ENCODE data around the gene CDH4.

CDH4 gene

DNA sequence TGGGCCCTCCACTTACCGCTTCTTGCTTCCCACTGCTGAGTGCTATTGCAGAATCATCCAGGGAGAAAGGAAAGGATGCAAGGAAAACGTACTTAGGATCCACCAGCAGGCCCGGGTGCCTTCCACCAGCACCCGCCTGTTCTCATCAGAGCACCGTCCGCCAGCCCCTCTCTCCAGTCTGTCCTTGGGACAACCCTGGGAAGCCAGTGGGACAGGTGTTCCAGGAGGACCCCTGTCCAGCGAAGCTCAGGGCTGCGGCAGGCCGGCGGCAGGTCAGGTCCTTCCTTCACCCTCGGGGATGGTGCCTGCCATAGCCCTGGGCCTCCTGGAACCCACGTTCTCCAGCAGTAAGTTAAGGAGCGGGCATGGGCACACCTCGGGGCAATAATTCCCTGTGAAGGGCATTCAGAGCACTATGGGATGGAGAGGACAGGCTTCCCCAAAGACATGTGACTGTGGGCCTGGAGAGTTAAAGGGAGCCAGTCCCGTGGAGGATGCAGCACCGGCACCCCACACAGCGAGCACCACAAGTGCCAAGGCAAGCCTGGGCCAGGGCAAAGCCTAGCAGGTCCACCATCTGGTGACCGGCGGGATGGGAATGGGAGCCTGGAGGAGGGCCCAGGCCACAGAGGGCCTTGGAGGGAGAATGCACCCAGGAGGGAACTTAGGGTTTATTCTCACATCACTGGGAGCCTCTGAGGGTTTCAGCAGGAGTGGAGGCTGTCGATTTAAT lies 416.9 kb downstream of the CDH4 start:
- TF ChIP-seq JUND (IDR thresholded peaks at IDR 0.05; ENCODE audit: low read depth) = no peak
- in situ Hi-C loops (cut with HindIII; ENCODE audit: low pct_unique_long_range_greater_than_20kb, low sequenced_read_pairs) = no loop called here
- no peak for DNase-seq (ENCODE audit: low read depth in 1 of 2, low spot score in 1 of 2)

DNA sequence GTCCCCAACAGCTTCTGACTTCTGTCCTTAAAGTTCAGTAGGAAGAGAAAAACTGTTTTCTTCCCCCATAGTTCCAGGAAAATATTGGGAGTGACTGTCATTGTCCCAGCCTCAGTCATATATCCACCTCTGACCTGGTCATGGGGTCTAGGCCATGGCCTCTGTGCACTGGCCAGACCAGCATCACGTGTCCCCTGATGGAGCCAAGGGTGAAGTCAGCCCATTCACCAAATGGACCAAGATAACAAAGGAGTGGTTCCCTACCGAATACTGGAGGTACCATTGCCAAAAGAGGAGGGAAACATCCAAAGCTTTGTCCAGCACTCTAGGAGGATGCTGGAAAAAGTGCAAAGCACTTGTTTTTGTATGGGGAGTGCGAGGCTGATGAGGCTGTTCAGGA lies 418.2 kb downstream of the CDH4 start:
- in situ Hi-C loops (cut with HindIII; ENCODE audit: low pct_unique_long_range_greater_than_20kb, low sequenced_read_pairs) = no loop called here
- no peak for DNase-seq (ENCODE audit: low read depth in 1 of 2, low spot score in 1 of 2)
- no peak for TF ChIP-seq JUND (IDR thresholded peaks at IDR 0.05; ENCODE audit: low read depth)

DNA sequence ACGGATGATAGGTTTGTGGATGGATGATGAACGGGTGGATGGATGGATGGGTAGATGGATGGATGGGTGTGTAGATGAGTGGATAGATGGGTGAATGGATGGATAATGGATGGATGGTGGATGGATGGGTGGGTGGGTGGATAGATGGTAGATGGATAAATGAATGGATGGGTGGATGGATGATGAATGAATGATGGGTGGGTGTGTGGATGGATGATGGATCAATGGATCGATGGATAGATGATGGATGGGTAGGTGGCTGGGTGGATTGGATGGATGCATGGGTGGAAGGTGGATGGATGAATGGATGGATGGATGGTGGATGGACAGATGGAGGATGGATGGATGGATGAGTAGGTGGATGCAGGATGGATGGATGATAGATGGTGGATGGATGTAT lies 419.5 kb downstream of the CDH4 start:
- in situ Hi-C loops (cut with HindIII; ENCODE audit: low pct_unique_long_range_greater_than_20kb, low sequenced_read_pairs) = no loop called here
- DNase-seq (ENCODE audit: low read depth in 1 of 2, low spot score in 1 of 2) = no peak
- no peak for TF ChIP-seq JUND (IDR thresholded peaks at IDR 0.05; ENCODE audit: low read depth)

DNA sequence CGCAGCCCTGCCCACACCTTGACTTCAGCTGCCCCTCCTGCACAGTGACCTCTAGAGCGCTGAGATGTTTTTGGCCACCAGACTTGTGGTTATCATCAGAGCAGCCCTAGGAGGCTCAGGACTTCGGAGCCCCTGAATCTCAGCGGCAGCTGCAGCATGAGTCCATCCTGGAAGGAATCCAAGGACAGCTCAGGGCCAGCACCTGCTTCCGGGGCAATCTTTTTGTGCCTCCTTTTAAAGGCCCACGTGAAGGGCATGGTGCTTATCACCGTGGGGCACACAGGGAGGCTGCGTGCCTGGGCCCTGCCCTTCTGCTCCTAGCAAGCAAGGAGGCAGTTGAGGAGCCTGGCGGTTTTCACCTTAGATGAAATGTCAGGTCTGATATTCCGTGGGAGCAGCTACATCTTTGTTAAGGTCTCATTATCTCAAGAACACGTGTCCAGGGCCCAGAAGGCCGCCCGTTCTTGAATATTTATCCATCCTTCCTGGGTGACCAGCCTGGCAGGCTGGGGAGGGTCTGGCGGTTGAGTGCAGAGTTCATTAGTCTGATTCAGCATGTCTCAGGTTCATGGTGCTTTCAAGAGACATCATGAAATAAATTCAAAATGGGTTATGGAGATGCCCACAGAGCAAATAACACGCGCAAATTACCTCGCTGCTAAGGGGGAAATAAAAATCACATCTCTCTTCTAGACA lies 421.2 kb downstream of the CDH4 start:
- TF ChIP-seq JUND (IDR thresholded peaks at IDR 0.05; ENCODE audit: low read depth) = no peak
- in situ Hi-C loops (cut with HindIII; ENCODE audit: low pct_unique_long_range_greater_than_20kb, low sequenced_read_pairs) = no loop called here

DNA sequence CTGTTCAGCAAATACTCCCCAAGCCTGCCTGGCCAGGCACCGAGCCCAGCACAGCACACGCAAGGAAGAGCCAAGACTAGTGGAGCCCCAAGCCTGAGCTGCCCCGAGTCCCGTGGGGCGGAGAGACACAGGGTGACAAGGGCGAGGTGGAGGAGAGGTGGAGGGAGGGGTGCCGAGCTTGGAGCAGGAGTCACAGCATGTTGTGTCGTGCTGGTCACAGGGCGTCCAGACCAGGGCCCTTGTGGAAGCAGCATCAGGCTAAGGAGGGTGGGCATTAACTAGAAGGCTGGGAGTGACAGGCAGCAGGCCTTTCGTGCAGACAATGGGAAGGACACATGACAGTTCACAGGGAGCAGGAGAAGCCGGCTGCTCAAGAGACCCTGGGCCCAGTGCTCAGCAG lies 422.1 kb downstream of the CDH4 start:
- in situ Hi-C loops (cut with HindIII; ENCODE audit: low pct_unique_long_range_greater_than_20kb, low sequenced_read_pairs) = no loop called here
- no peak for DNase-seq (ENCODE audit: low read depth in 1 of 2, low spot score in 1 of 2)
- TF ChIP-seq JUND (IDR thresholded peaks at IDR 0.05; ENCODE audit: low read depth) = no peak

More for the DNA sequence above, 421.2 kb downstream of the CDH4 start:
- DNase-seq (ENCODE audit: low read depth in 1 of 2, low spot score in 1 of 2) = no peak

DNA sequence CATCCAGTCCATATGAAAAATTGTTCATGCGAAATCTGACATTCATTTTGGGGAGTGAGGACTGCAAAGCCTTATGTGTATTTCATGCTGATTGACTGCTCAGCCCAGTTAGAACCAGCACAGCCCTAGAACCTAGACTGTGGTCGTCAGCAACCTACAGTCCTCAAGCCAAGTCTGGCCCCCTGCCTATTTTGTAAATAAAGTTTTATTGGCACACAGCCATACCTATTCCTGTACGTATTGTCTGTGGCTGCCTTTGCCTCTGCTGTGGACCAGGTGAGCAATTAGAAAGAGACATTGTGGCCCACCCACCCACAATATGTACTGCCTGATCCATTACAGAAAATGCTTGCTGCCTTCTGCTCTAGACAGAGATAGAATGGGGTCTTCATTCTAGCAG lies 422.6 kb downstream of the CDH4 start:
- in situ Hi-C loops (cut with HindIII; ENCODE audit: low pct_unique_long_range_greater_than_20kb, low sequenced_read_pairs) = no loop called here
- DNase-seq (ENCODE audit: low read depth in 1 of 2, low spot score in 1 of 2) = no peak
- TF ChIP-seq JUND (IDR thresholded peaks at IDR 0.05; ENCODE audit: low read depth) = no peak

DNA sequence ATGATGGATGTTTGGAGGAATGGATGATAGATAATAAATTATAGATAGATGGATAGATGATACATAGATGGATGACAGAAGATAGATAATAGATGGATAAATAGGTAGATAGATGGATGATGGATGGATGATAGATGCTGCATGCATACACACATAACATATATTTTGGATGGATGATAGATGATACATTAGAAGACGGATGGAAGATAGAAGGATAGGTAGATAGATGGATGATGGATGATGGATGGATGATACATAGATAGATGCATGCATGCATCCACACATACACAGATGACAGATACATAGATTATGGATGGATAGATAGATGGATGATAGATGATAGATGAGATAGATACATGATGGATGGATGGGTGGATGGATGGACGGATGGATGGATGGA lies 425.9 kb downstream of the CDH4 start:
- TF ChIP-seq JUND (IDR thresholded peaks at IDR 0.05; ENCODE audit: low read depth) = no peak
- no peak for DNase-seq (ENCODE audit: low read depth in 1 of 2, low spot score in 1 of 2)
- in situ Hi-C loops (cut with HindIII; ENCODE audit: low pct_unique_long_range_greater_than_20kb, low sequenced_read_pairs) = no loop called here

DNA sequence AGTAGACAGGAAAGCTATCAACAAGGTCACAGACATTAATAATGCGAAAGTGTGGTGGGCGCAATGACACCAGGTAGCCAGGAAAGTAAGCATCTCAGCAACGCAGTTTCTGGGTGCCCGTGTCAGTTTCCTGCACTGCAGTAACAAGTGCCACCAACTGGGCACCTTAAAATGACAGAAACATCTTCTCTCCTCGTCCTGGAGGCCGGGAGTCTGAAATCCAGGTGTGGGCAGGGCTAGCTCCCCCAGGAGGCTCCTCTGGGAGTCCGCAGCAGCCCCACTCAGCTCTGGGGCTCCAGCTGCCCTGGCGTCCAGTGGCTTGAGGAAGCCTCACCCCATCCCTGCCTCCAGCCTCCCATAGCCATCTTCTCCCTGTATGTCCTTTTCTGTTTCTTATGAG lies 426.4 kb downstream of the CDH4 start:
- TF ChIP-seq JUND (IDR thresholded peaks at IDR 0.05; ENCODE audit: low read depth) = no peak
- in situ Hi-C loops (cut with HindIII; ENCODE audit: low pct_unique_long_range_greater_than_20kb, low sequenced_read_pairs) = no loop called here
- no peak for DNase-seq (ENCODE audit: low read depth in 1 of 2, low spot score in 1 of 2)

DNA sequence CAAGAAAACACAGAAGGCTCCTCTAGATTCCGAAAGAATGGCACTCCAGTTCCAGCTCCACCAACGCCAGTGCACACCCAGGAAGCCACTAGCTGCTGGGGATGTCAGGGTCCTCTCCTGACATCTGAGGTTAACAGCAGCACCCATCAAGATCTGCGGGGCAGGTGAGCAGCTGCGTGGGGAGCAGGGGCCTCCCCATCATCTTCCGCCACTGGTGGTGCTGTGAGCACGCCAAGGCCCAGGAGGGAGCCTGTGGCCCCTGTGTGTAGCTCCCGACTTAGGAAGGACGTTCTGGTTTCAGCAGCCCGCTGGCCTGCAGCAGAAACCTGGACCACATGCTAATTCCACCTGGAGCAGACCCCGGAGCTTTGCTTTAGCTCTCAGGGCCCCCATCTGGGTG lies 427.4 kb downstream of the CDH4 start:
- no peak for TF ChIP-seq JUND (IDR thresholded peaks at IDR 0.05; ENCODE audit: low read depth)
- in situ Hi-C loops (cut with HindIII; ENCODE audit: low pct_unique_long_range_greater_than_20kb, low sequenced_read_pairs) = no loop called here
- no peak for DNase-seq (ENCODE audit: low read depth in 1 of 2, low spot score in 1 of 2)

DNA sequence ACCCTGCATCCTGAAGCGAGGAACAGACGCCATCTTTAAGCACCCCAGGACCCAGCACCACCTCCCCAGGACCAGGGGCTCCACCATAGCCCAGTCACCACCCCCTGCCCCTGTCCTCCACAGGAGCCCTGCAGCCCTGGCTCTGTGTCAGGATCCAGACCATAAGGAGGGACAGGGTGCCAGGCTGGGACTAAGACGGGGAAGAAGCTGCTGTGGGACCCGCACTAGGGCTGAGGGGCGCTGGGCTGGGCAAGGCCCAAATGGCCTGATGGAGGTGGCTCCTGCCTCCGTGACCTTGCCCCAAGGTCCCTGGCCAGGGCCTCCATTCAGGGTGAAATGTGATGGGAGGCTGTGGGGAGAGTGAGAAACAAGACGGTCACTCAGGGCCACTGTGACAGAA lies 428.0 kb downstream of the CDH4 start:
- TF ChIP-seq JUND (IDR thresholded peaks at IDR 0.05; ENCODE audit: low read depth) = no peak
- DNase-seq (ENCODE audit: low read depth in 1 of 2, low spot score in 1 of 2) = no peak
- in situ Hi-C loops (cut with HindIII; ENCODE audit: low pct_unique_long_range_greater_than_20kb, low sequenced_read_pairs) = no loop called here

DNA sequence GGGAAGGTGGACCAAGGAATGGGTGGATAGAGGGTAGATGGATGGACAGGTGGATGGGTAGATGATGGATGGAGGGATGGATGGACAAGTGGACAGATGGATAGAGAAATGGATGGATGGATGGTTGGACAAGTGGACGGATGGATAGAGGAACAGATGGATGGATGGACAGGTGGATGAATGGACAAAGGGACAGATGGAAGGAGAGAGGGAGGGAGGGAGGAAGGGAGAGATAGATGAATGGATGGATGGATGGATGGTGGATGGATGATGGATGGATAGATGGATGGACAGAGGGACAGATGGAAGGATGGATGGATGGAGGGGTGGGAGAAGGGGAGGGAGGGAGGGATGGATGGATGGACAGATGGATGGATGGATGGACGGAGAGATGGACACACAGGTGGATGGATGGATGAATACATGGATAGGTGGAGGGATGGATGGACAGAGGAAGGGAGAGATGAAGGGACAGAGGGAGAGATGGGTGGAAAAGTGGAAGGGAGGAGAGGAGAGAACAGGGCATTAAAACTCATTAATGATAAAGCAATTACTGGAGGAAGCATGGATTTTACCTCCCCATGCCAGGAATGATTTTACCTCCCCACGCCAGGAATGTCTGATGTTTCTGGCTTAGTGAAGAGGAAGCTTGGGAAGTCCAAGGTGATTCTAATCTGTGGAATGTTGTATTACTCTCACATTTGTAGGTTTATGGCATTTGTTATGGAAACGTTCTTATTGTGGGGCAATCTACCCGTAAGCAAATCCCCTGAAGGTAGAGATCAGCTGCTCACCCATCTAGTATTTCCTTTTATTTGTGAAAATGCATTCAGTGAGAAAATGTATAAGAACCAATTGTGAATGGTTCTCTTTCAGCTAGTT lies 430.3 kb downstream of the CDH4 start:
- TF ChIP-seq JUND (IDR thresholded peaks at IDR 0.05; ENCODE audit: low read depth) = no peak
- in situ Hi-C loops (cut with HindIII; ENCODE audit: low pct_unique_long_range_greater_than_20kb, low sequenced_read_pairs) = no loop called here
- DNase-seq (ENCODE audit: low read depth in 1 of 2, low spot score in 1 of 2) = no peak

DNA sequence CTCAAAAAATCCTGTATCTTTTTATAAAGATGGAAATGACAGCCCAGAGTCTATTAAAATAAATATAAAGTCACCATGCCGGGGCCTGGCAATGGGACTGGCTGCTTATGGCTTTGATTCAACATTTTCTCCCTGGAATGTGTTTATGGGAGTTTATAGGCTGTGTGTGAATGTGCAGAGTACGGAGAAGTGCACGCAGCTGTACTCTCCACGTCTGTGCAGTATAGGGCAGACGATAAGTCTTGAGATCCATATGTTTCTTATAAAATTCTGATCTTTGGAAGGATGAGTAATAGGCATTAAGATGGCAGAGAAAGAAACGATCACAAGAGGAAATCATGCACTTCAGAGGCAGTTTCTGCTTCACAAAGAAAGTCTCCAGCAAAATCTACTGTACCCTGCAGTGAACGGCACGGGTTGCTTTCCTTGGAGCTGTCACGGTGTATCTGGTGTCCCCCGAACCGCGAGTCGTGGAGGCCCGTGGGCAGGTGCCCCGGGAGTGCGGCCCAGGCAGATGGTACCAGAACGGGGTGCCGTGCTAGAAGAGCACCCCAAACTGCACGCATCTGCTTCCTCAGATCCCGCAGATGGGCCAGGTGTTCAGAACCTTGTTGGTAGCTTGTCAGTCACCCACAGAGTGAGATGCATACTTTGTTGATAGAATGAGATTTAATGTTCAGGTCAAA lies 431.1 kb downstream of the CDH4 start:
- TF ChIP-seq JUND (IDR thresholded peaks at IDR 0.05; ENCODE audit: low read depth) = no peak
- in situ Hi-C loops (cut with HindIII; ENCODE audit: low pct_unique_long_range_greater_than_20kb, low sequenced_read_pairs) = no loop called here
- no peak for DNase-seq (ENCODE audit: low read depth in 1 of 2, low spot score in 1 of 2)

All from T47D (cell line).